NCI-H524 (cell line): ENCODE results near the gene SIGLEC11.
"Not testable (repeated sequence)": the region's sequence is repeated elsewhere in the genome, so short reads cannot be mapped to it uniquely, and the experiment has no call there.

Experiments
- DNase-seq, 2 experiments: peaks; one replicate each; lab custom pipeline; 2025; lab: John Stamatoyannopoulos, UW

SIGLEC11 gene

GRCh38 chr19:49981603-49982593 lies 20.9 kb upstream of the SIGLEC11 start:
- DNase-seq = no peak

GRCh38 chr19:49978324-49978723 lies 17.4 kb upstream of the SIGLEC11 start:
- no peak for DNase-seq

GRCh38 chr19:49977881-49978280 lies 16.9 kb upstream of the SIGLEC11 start:
- no peak for DNase-seq

GRCh38 chr19:49977076-49977475 lies 16.1 kb upstream of the SIGLEC11 start:
- no peak for DNase-seq

GRCh38 chr19:49976496-49976895 lies 15.5 kb upstream of the SIGLEC11 start:
- no peak for DNase-seq

- no peak for DNase-seq
These were observed 14.1 kb upstream of the SIGLEC11 start for GRCh38 chr19:49975051-49975450.

- no peak for DNase-seq
These were observed 13.0 kb upstream of the SIGLEC11 start for GRCh38 chr19:49973987-49974386.

- no peak for DNase-seq
These were observed 11.9 kb upstream of the SIGLEC11 start for GRCh38 chr19:49972841-49973240.

- DNase-seq = no peak
These were observed 11.0 kb upstream of the SIGLEC11 start for GRCh38 chr19:49971991-49972411.

GRCh38 chr19:49969355-49969754 lies 8.4 kb upstream of the SIGLEC11 start:
- not testable (repeated sequence) for DNase-seq

- DNase-seq = no peak
These were observed 7.4 kb upstream of the SIGLEC11 start for GRCh38 chr19:49968279-49968922.

- DNase-seq = not testable (repeated sequence)
These were observed 1.1 kb downstream of the SIGLEC11 start for GRCh38 chr19:49959892-49960291.

GRCh38 chr19:49958596-49958995 lies 2.4 kb downstream of the SIGLEC11 start:
- DNase-seq = not testable (repeated sequence)

GRCh38 chr19:49958144-49958543 lies 2.8 kb downstream of the SIGLEC11 start:
- not testable (repeated sequence) for DNase-seq

- DNase-seq = no peak
These were observed 3.6 kb downstream of the SIGLEC11 start for GRCh38 chr19:49957262-49957915.

- no peak for DNase-seq
These were observed 4.9 kb downstream of the SIGLEC11 start for GRCh38 chr19:49956115-49956495.

- no peak for DNase-seq
These were observed 6.0 kb downstream of the SIGLEC11 start for GRCh38 chr19:49954933-49955332.

- peak in 1 of 2 experiments; percentile 33 for DNase-seq
These were observed 6.7 kb downstream of the SIGLEC11 start for GRCh38 chr19:49954092-49954829.

- no peak for DNase-seq
These were observed 7.6 kb downstream of the SIGLEC11 start for GRCh38 chr19:49953416-49953815.

- no peak for DNase-seq
These were observed 8.1 kb downstream of the SIGLEC11 start for GRCh38 chr19:49952906-49953305.

- DNase-seq = no peak
These were observed 8.5 kb downstream of the SIGLEC11 start for GRCh38 chr19:49952479-49952836.
